PC-9 (cell line): ENCODE measurements around the gene SHBG.

Source experiments
- CTCF ChIP-seq: fragments of 200-600 bp; sonication (generic); conservative IDR thresholded peaks from 2 replicates; pipeline ENCODE4 v1.6.1; 2017; ENCODE audit warnings: mixed run types, antibody characterized with exemption, mild to moderate bottlenecking, moderate library complexity
- EZH2 ChIP-seq: fragments of 200-600 bp; sonication (generic); IDR thresholded peaks from 2 replicates; pipeline ENCODE4 v1.8.0; 2017; ENCODE audit warnings: antibody characterized with exemption, low read depth

GRCh38 chr17:7668482-7668881 is 38.5 kb downstream of the SHBG start:
- TF ChIP-seq CTCF, result no peak
- TF ChIP-seq EZH2, result no peak
